IMR-90 (cell line): ENCODE measurements around the gene SCN8A. TPM values are rescaled to one million over a fixed set of nuclear protein-coding genes. Genes with fewer than 3 reads are reported as not detected.

Experiments
- FOS ChIP-seq: fragments of 150-350 bp; IDR thresholded peaks from 2 replicates; pipeline ENCODE4 v1.6.1; 2016; ENCODE audit warnings: low read depth, low read length
- polyA plus RNA-seq, 3 experiments: library from polyadenylated mRNA; depleted of rRNA; stranded (reverse); fragments of >200 nt; gene quantifications; 2 replicates each; pipeline ENCODE4 v1.2.3, GENCODE V29; 2012; ENCODE audit warnings: low replicate concordance in 1 of 3
- total RNA-seq: library from RNA; depleted of rRNA; stranded (reverse); fragments of >200 nt; gene quantifications from 2 replicates; pipeline ENCODE4 v1.2.3, GENCODE V29; 2012
- TF ChIP-seq, protein P1 (sequence below): fragments of 150-350 bp; IDR thresholded peaks from 2 replicates; pipeline ENCODE4 v1.6.1; 2016; ENCODE audit warnings: low read depth, mild to moderate bottlenecking, low read length, moderate library complexity, borderline replicate concordance

Gene SCN8A
- total and polyA plus RNA-seq, 2 of the 4 experiments (the other 2 are of a cell fraction), result 6.9 to 19.7 TPM

DNA sequence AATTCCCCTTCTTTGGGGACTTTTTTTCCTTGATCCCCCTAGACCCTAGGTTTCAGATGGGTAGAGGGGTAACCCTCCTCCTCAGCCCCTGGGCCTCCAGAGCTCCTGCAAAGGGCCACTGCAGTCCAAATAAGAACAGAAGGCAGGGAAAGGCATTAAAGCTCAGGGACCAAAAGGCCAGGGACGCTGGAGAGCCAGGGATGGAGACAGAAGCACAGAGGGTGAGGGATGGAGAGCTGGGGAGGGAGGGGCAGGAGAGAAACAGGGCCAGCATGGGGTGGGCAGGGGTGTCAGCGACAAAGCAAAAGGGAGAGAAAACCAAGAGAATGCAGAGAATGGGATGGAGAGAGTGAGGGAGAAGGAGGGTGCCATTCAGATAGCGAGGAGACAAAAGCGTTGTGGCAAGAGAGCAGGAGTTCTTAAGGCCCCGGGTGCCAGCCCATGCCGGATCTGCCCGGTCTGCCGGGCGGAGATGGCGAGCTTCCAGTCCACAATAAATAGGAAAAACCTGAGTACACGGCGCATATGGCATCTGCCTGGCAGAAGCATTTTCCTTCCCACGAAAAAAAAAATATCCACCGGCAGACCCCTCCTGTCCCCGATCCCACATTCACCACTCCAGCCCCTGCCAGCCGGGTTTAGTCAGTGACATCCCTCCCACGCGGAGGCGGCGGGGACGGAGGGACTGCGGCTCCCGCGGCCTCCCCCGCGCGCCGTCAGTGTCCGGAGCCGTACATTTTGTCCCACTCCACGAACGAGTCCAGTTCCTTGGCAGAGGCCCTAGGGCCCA, 228.9 kb downstream of the SCN8A start (continued):
- TF ChIP-seq, protein P1, sequence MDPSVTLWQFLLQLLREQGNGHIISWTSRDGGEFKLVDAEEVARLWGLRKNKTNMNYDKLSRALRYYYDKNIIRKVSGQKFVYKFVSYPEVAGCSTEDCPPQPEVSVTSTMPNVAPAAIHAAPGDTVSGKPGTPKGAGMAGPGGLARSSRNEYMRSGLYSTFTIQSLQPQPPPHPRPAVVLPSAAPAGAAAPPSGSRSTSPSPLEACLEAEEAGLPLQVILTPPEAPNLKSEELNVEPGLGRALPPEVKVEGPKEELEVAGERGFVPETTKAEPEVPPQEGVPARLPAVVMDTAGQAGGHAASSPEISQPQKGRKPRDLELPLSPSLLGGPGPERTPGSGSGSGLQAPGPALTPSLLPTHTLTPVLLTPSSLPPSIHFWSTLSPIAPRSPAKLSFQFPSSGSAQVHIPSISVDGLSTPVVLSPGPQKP, result no peak
- no peak for TF ChIP-seq FOS
